Astrocyte of the cerebellum (primary cell): ENCODE results near the gene MPLKIP.

Experiments
- DNase-seq: peaks from one replicate; pipeline ENCODE4 v3.0.0-alpha.2; 2011; ENCODE audit warnings: low read depth
- H3K4me3 ChIP-seq: 2 replicates; pipeline ENCODE4 v1.5.1; 2011; ENCODE audit warnings: mild to moderate bottlenecking, low read depth, low read length, moderate library complexity
- in situ Hi-C: cut with HindIII; loops from 2 replicates; pipeline ENCODE4 v1.10.0; 2017; ENCODE audit warnings: low sequenced_read_pairs
- TF ChIP-seq, protein P1 (sequence below): IDR thresholded peaks from 2 replicates; pipeline ENCODE4 v1.5.1; 2012; ENCODE audit warnings: low read length, low read depth, moderate library complexity, mild to moderate bottlenecking; ENCODE audit errors: missing control alignments

The MPLKIP gene

DNA sequence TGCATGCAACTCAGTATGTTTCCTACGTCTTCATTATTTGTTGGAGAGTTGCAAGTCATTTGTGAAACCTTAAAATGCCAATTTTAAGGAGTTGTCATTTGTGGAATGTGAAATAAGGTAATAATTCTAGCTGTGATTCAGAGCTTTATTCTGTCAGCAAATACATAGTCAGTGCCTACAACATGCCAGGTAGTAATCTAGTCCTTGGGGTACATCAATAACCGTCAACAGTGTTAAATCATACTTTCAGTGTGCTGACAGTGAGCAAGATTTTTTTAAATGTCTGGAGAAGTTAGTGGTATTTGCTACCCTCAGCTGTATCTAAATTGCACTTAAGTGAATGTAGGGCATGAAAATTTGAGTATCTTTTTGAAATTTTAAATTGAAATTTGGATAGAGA, 36.7 kb downstream of the MPLKIP start:
- H3K4me3 ChIP-seq = no peak overlapping the region
- in situ Hi-C loops = no loop called here
- TF ChIP-seq, protein P1, sequence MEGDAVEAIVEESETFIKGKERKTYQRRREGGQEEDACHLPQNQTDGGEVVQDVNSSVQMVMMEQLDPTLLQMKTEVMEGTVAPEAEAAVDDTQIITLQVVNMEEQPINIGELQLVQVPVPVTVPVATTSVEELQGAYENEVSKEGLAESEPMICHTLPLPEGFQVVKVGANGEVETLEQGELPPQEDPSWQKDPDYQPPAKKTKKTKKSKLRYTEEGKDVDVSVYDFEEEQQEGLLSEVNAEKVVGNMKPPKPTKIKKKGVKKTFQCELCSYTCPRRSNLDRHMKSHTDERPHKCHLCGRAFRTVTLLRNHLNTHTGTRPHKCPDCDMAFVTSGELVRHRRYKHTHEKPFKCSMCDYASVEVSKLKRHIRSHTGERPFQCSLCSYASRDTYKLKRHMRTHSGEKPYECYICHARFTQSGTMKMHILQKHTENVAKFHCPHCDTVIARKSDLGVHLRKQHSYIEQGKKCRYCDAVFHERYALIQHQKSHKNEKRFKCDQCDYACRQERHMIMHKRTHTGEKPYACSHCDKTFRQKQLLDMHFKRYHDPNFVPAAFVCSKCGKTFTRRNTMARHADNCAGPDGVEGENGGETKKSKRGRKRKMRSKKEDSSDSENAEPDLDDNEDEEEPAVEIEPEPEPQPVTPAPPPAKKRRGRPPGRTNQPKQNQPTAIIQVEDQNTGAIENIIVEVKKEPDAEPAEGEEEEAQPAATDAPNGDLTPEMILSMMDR = no peak
- DNase-seq = no peak

DNA sequence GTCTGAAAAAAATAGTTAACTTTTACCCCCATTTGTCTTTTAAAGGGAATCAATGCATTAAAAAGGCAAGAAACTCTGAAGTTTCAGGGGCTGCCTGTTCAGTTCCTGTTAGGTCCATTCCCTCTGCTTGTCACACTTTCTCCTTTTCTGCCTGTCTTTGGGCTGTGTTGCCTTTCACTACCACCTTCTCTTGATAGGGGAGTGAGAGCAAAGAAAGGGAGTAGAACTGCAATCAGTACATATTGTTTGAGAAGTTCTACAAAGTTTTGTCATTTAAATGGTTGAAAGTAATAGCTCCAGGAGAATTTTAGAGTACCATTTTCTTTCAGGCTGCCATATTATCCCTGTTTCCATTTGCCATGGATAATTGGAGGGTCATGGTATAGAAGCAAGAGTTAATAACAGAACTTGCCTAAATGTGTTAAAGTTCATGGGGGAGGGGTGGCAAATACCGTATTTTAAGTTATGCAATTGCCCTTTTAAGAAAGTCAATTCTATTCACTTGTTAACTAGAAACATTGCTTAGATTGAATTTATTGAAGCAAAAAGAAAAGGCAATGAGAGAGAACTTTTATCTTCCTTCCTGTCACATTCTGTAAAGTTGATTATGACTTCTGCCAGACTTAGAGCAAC, 38.6 kb downstream of the MPLKIP start:
- DNase-seq = no peak
- TF ChIP-seq, protein P1 = no peak
- in situ Hi-C loops = no loop called here
- H3K4me3 ChIP-seq = no peak overlapping the region

GRCh38 chr7:40095230-40095629, 39.2 kb downstream of the MPLKIP start:
- no peak overlapping the region for H3K4me3 ChIP-seq
- TF ChIP-seq, protein P1 = no peak
- no peak for DNase-seq
- in situ Hi-C loops = no loop called here

- TF ChIP-seq, protein P1 = no peak
- H3K4me3 ChIP-seq = no peak overlapping the region
- no peak for DNase-seq
- in situ Hi-C loops = no loop called here
These were observed 40.6 kb downstream of the MPLKIP start for GRCh38 chr7:40093631-40094350.

- DNase-seq = no peak
- H3K4me3 ChIP-seq = no peak overlapping the region
- in situ Hi-C loops = no loop called here
- TF ChIP-seq, protein P1 = no peak
These were observed 42.2 kb downstream of the MPLKIP start for GRCh38 chr7:40092182-40092581.

GRCh38 chr7:40077849-40078248, 56.6 kb downstream of the MPLKIP start:
- TF ChIP-seq, protein P1 = no peak
- H3K4me3 ChIP-seq = no peak overlapping the region
- in situ Hi-C loops = loop anchor here (10.0 kb wide), 1 partner anchor 183 kb away; no protein-coding TSS in a partner anchor
- DNase-seq = no peak
